Measurements from ENCODE around the gene FAM168B.

DNA sequence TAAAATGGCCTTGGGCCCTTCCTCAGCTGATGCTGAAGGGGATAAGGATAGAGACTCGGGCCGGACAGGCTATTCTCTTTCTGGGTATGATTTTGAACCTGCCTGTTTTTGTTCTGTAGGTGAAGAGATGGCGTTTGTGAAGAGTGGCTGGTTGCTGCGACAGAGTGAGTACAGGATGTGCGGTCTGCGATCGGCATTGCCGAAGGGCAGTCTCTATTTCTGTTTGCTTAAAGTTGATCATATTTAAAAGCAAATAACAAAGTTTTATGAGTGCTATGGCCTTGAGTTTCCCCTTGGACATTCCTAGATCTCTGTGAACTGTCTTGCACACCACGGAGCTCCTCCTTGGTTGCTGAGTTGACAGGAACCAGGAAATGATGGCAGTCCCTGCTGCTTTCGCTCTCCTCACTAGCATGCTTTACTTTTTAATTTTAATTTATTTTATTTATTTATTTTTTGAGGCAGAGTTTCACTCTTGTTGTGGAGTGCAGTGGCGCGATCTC, 27.6 kb upstream of the FAM168B start:
- TF ChIP-seq, protein P1, sequence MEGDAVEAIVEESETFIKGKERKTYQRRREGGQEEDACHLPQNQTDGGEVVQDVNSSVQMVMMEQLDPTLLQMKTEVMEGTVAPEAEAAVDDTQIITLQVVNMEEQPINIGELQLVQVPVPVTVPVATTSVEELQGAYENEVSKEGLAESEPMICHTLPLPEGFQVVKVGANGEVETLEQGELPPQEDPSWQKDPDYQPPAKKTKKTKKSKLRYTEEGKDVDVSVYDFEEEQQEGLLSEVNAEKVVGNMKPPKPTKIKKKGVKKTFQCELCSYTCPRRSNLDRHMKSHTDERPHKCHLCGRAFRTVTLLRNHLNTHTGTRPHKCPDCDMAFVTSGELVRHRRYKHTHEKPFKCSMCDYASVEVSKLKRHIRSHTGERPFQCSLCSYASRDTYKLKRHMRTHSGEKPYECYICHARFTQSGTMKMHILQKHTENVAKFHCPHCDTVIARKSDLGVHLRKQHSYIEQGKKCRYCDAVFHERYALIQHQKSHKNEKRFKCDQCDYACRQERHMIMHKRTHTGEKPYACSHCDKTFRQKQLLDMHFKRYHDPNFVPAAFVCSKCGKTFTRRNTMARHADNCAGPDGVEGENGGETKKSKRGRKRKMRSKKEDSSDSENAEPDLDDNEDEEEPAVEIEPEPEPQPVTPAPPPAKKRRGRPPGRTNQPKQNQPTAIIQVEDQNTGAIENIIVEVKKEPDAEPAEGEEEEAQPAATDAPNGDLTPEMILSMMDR (optimal IDR thresholded peaks at IDR 0.05 in 1 of 3, IDR thresholded peaks at IDR 0.05 in 1 of 3, conservative IDR thresholded peaks at IDR 0.05 in 1 of 3; ENCODE audit: extremely low read depth in 1 of 3, insufficient read depth in 2 of 3, low read length in 3 of 3): no peak
- no peak for TF ChIP-seq EZH2 (IDR thresholded peaks at IDR 0.05; ENCODE audit: low read length)

Data from keratinocyte (primary cell).